K562 (cell line): ENCODE measurements around the gene CHSY3.

Experiments
- CEBPB ChIP-seq: fragments of 450-650 bp; IDR thresholded peaks from 2 replicates; pipeline ENCODE4 v1.6.1; 2016; ENCODE audit warnings: missing genetic modification characterization, missing compliant biosample characterization
- CTCFL ChIP-seq: IDR thresholded peaks from 2 replicates; pipeline ENCODE4 v1.6.1; 2011; ENCODE audit warnings: borderline replicate concordance, low read depth, mild to moderate bottlenecking, moderate library complexity, low read length; ENCODE audit not compliant: insufficient read depth, poor library complexity, severe bottlenecking
- ETV1 ChIP-seq: fragments of 450-650 bp; conservative IDR thresholded peaks from 2 replicates; pipeline ENCODE4 v1.6.1; 2016; ENCODE audit warnings: missing genetic modification characterization, control low read depth, low read depth, missing compliant biosample characterization
- GABPA ChIP-seq: fragments of 200-800 bp; sonication (Bioruptor generic); conservative IDR thresholded peaks from 2 replicates; pipeline ENCODE4 v1.6.1; 2016; ENCODE audit warnings: low read depth, missing genetic modification characterization, missing compliant biosample characterization
- HDAC6 ChIP-seq: IDR thresholded peaks from 2 replicates; pipeline ENCODE4 v1.6.1; 2012; ENCODE audit warnings: low read depth, mild to moderate bottlenecking, control low read depth, inconsistent platforms, low read length, moderate library complexity
- HIVEP1 ChIP-seq: fragments of 250-450 bp; sonication (Bioruptor Pico); IDR thresholded peaks from 2 replicates; pipeline ENCODE4 v1.4.0; 2020; ENCODE audit warnings: mild to moderate bottlenecking
- HNRNPK ChIP-seq: fragments of 200-400 bp; formaldehyde crosslinking; IDR thresholded peaks from one replicate; pipeline ENCODE4 v1.6.1; 2018; ENCODE audit warnings: mild to moderate bottlenecking, low read depth, low read length; ENCODE audit not compliant: poor library complexity, severe bottlenecking
- KDM1A ChIP-seq, 2 experiments: fragments of 450-650 bp; IDR thresholded peaks; 2 replicates each; pipeline ENCODE4 v1.6.1; 2016; ENCODE audit warnings: mild to moderate bottlenecking in 2 of 2
- POLR2A ChIP-seq: fragments of 450-650 bp; conservative IDR thresholded peaks from 2 replicates; pipeline ENCODE4 v1.6.1; 2016
- RAD51 ChIP-seq: fragments of 450-650 bp; IDR thresholded peaks from 2 replicates; pipeline ENCODE4 v1.7.1; 2016; ENCODE audit warnings: low read depth, mild to moderate bottlenecking, borderline replicate concordance
- YY1 ChIP-seq, 3 experiments: IDR thresholded peaks; 2 replicates each; pipeline ENCODE4 v1.6.1; 2011; ENCODE audit warnings: low read length in 2 of 3, mild to moderate bottlenecking in 2 of 3, moderate library complexity in 2 of 3, borderline replicate concordance in 1 of 3, control low read depth in 1 of 3, low read depth in 1 of 3; ENCODE audit not compliant: insufficient read depth in 3 of 3, insufficient replicate concordance in 2 of 3, control insufficient read depth in 1 of 3, insufficient read length in 1 of 3; ENCODE audit errors: extremely low read depth in 1 of 3
- ZNF354B ChIP-seq: fragments of 250-450 bp; sonication (Bioruptor Pico); IDR thresholded peaks from 2 replicates; pipeline ENCODE4 v1.4.0; 2020
- TF ChIP-seq, protein P1 (sequence below), 3 experiments: IDR thresholded peaks in 2 of 3; conservative IDR thresholded peaks in 1 of 3; 2 replicates each; pipeline ENCODE4 v1.5.1; 2011 to 2012; ENCODE audit warnings: low read length in 3 of 3, mild to moderate bottlenecking in 3 of 3, control low read depth in 2 of 3, improper control_type of control experiment in 1 of 3, inconsistent platforms in 1 of 3, low read depth in 1 of 3, mixed read lengths in 1 of 3, moderate library complexity in 1 of 3; ENCODE audit not compliant: insufficient read depth in 2 of 3

- TF ChIP-seq, protein P1, sequence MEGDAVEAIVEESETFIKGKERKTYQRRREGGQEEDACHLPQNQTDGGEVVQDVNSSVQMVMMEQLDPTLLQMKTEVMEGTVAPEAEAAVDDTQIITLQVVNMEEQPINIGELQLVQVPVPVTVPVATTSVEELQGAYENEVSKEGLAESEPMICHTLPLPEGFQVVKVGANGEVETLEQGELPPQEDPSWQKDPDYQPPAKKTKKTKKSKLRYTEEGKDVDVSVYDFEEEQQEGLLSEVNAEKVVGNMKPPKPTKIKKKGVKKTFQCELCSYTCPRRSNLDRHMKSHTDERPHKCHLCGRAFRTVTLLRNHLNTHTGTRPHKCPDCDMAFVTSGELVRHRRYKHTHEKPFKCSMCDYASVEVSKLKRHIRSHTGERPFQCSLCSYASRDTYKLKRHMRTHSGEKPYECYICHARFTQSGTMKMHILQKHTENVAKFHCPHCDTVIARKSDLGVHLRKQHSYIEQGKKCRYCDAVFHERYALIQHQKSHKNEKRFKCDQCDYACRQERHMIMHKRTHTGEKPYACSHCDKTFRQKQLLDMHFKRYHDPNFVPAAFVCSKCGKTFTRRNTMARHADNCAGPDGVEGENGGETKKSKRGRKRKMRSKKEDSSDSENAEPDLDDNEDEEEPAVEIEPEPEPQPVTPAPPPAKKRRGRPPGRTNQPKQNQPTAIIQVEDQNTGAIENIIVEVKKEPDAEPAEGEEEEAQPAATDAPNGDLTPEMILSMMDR (IDR thresholded peaks at IDR 0.05 in 2 of 3, conservative IDR thresholded peaks at IDR 0.05 in 1 of 3; ENCODE audit: insufficient read depth in 2 of 3, low read depth in 1 of 3, low read length in 3 of 3), result no peak
- no peak for TF ChIP-seq HIVEP1
- TF ChIP-seq YY1 (IDR thresholded peaks at IDR 0.05; ENCODE audit: borderline replicate concordance in 1 of 3, control insufficient read depth in 1 of 3, extremely low read depth in 1 of 3, insufficient read depth in 3 of 3, insufficient read length in 1 of 3, insufficient replicate concordance in 2 of 3, low read depth in 1 of 3, low read length in 2 of 3), result no peak
- no peak for TF ChIP-seq ETV1 (tag)
- no peak for TF ChIP-seq POLR2A
- TF ChIP-seq CEBPB, result no peak
- no peak for TF ChIP-seq HNRNPK
- TF ChIP-seq GABPA, result no peak
- no peak for TF ChIP-seq ZNF354B (CRISPR knock-in tag)
- no peak for TF ChIP-seq HDAC6
- TF ChIP-seq CTCFL, result no peak
- TF ChIP-seq RAD51, result no peak
- no peak for TF ChIP-seq KDM1A (IDR thresholded peaks at IDR 0.05)
Measured at GRCh38 chr5:129912601-129913255, 8.5 kb downstream of the CHSY3 start.
